Neural cell (in vitro differentiated cells): ENCODE results near the gene CPVL. TPM values are rescaled to one million over a fixed set of nuclear protein-coding genes. Genes with fewer than 3 reads are reported as not detected.

Experiments used
- H2AFZ ChIP-seq: fragments of 200-600, 300-800 bp; sonication (generic), shearing (Covaris generic); 2 replicates; pipeline ENCODE4 v1.6.0; 2014; ENCODE audit warnings: low read depth, mild to moderate bottlenecking, antibody characterized with exemption, low read length, moderate library complexity
- H3F3A ChIP-seq: fragments of 200-600 bp; shearing (Covaris generic); 2 replicates; pipeline ENCODE4 v1.6.1; 2016; ENCODE audit warnings: mild to moderate bottlenecking, moderate library complexity, mixed read lengths, antibody characterized with exemption, low read length; ENCODE audit not compliant: insufficient read depth, poor library complexity, severe bottlenecking
- H3K27ac ChIP-seq: fragments of 200-600, 300-800 bp; sonication (generic), shearing (Covaris generic); 2 replicates; pipeline ENCODE4 v1.5.1; 2014; ENCODE audit warnings: mild to moderate bottlenecking, low read length, moderate library complexity
- H3K27me3 ChIP-seq: fragments of 300-800, 200-600 bp; sonication (generic), shearing (Covaris generic); 2 replicates; pipeline ENCODE4 v1.6.0; 2014; ENCODE audit warnings: mild to moderate bottlenecking, low read depth, low read length, moderate library complexity; ENCODE audit not compliant: insufficient read depth
- H3K36me3 ChIP-seq: fragments of 300-800, 200-600 bp; sonication (generic), shearing (Covaris generic); 2 replicates; pipeline ENCODE4 v1.5.1; 2014; ENCODE audit warnings: mild to moderate bottlenecking, antibody characterized with exemption, low read length, moderate library complexity; ENCODE audit not compliant: insufficient read depth
- H3K4me2 ChIP-seq: fragments of 300-800, 200-600 bp; sonication (generic), shearing (Covaris generic); 2 replicates; pipeline ENCODE4 v1.6.0; 2014; ENCODE audit warnings: mild to moderate bottlenecking, low read length
- H3K4me3 ChIP-seq: fragments of 300-800, 200-600 bp; sonication (generic), shearing (Covaris generic); 2 replicates; pipeline ENCODE4 v1.5.1; 2014; ENCODE audit warnings: mild to moderate bottlenecking, low read length, moderate library complexity
- H3K79me2 ChIP-seq: fragments of 200-600 bp; shearing (Covaris generic); replicated peaks from 2 replicates; pipeline ENCODE4 v1.6.0; 2014; ENCODE audit warnings: mild to moderate bottlenecking, low read length, moderate library complexity; ENCODE audit not compliant: insufficient read depth
- H3K9ac ChIP-seq: fragments of 300-800, 200-600 bp; sonication (generic), shearing (Covaris generic); 2 replicates; pipeline ENCODE4 v1.6.1; 2016; ENCODE audit warnings: mild to moderate bottlenecking, low read length, mixed read lengths
- H3K9me2 ChIP-seq: fragments of 200-600 bp; shearing (Covaris generic); 2 replicates; pipeline ENCODE4 v1.6.1; 2016; ENCODE audit warnings: mild to moderate bottlenecking, low read length, mixed read lengths; ENCODE audit not compliant: insufficient read depth
- H3K9me3 ChIP-seq: fragments of 200-600, 300-800 bp; sonication (generic), shearing (Covaris generic); 2 replicates; pipeline ENCODE4 v1.6.1; 2016; ENCODE audit warnings: mild to moderate bottlenecking, mixed run types, low read length, moderate library complexity, mixed read lengths
- H4K20me1 ChIP-seq: fragments of 200-600 bp; shearing (Covaris generic); 2 replicates; pipeline ENCODE4 v1.6.1; 2016; ENCODE audit warnings: mild to moderate bottlenecking, mixed run types; ENCODE audit not compliant: insufficient read depth
- CTCF ChIP-seq: fragments of 450-650 bp; IDR thresholded peaks from 2 replicates; pipeline ENCODE4 v1.5.1; 2014; ENCODE audit warnings: antibody characterized with exemption, mild to moderate bottlenecking, moderate library complexity; ENCODE audit not compliant: poor library complexity, severe bottlenecking
- EP300 ChIP-seq: fragments of 450-650 bp; conservative IDR thresholded peaks from 2 replicates; pipeline ENCODE4 v1.6.1; 2014; ENCODE audit warnings: antibody characterized with exemption, mild to moderate bottlenecking, moderate library complexity; ENCODE audit not compliant: poor library complexity, severe bottlenecking
- EZH2 ChIP-seq: fragments of 200-600, 300-800 bp; shearing (Covaris generic), sonication (generic); IDR thresholded peaks from 2 replicates; pipeline ENCODE4 v1.6.1; 2014; ENCODE audit warnings: antibody characterized with exemption, low read length, borderline replicate concordance, mild to moderate bottlenecking; ENCODE audit not compliant: insufficient read depth, poor library complexity, severe bottlenecking
- MXI1 ChIP-seq: fragments of 450-650 bp; conservative IDR thresholded peaks from 2 replicates; pipeline ENCODE4 v1.6.1; 2014; ENCODE audit warnings: antibody characterized with exemption, mild to moderate bottlenecking; ENCODE audit not compliant: poor library complexity, severe bottlenecking
- POLR2AphosphoS5 ChIP-seq: IDR thresholded peaks from 2 replicates; pipeline ENCODE4 v1.6.1; 2012
- RAD21 ChIP-seq: fragments of 450-650 bp; conservative IDR thresholded peaks from 2 replicates; pipeline ENCODE4 v1.6.1; 2014; ENCODE audit warnings: antibody characterized with exemption, mild to moderate bottlenecking, moderate library complexity
- REST ChIP-seq: IDR thresholded peaks from 2 replicates; pipeline ENCODE4 v1.6.1; 2012; ENCODE audit warnings: borderline replicate concordance
- SMC3 ChIP-seq: fragments of 450-650 bp; conservative IDR thresholded peaks from 2 replicates; pipeline ENCODE4 v1.6.1; 2014; ENCODE audit warnings: antibody characterized with exemption, mild to moderate bottlenecking, moderate library complexity; ENCODE audit not compliant: poor library complexity
- TAF1 ChIP-seq: IDR thresholded peaks from 2 replicates; pipeline ENCODE4 v1.6.1; 2012; ENCODE audit warnings: low read depth
- polyA plus RNA-seq: library from polyadenylated mRNA; depleted of rRNA; stranded (reverse); fragments of >200 nt; gene quantifications from 2 replicates; pipeline ENCODE4 v1.2.3, GENCODE V29; 2014

CPVL gene
- polyA plus RNA-seq, 1 donor from 2014 or later = 13.0 TPM

GRCh38 chr7:29090836-29091601, 55.3 kb downstream of the CPVL start (continued):
- no peak for TF ChIP-seq CTCF

DNA sequence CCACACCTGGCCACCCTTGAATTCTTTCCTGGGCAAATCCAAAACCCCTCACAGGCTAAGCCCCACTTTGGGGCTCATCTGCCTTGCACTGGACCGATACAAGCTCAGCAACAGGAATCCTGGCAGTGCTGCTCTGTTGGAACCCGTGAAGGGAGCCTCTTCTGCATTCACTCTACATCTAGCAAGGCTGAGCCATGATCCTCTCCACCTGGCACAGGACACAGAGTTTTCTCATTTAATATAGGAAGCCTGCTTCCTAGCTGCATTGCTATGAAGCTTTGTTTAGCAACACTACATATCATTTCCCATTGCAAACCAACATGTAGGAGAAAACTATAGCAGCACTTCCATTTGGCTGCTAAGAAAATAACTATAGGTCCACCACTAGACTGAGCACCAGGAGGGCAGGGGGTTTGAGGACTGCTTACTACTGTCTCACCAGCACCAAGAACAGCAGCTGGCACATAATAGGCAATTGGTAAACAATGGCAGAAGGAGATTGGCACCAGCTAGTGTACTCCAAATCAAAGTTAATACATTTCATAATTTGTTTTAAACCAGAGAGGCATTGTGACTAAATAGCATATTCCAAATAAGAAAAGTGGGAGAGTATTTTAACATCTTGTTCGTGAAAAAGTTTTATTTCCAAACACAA, 56.1 kb downstream of the CPVL start:
- no peak overlapping the region for H3K9ac ChIP-seq
- no peaks in the 10 kb centered on the region for H3K27me3 ChIP-seq
- no peak for TF ChIP-seq SMC3
- no peak overlapping the region for H3K4me3 ChIP-seq
- no peaks in the 10 kb centered on the region for H3K79me2 ChIP-seq
- H3K9me3 ChIP-seq = no peaks in the 10 kb centered on the region
- H4K20me1 ChIP-seq = no peaks in the 10 kb centered on the region
- H2AFZ ChIP-seq = no peak overlapping the region
- no peaks in the 10 kb centered on the region for H3K9me2 ChIP-seq
- no peaks in the 10 kb centered on the region for H3F3A ChIP-seq
- no peak overlapping the region for H3K27ac ChIP-seq
- no peak overlapping the region for H3K4me2 ChIP-seq
- H3K36me3 ChIP-seq = no peaks in the 10 kb centered on the region

DNA sequence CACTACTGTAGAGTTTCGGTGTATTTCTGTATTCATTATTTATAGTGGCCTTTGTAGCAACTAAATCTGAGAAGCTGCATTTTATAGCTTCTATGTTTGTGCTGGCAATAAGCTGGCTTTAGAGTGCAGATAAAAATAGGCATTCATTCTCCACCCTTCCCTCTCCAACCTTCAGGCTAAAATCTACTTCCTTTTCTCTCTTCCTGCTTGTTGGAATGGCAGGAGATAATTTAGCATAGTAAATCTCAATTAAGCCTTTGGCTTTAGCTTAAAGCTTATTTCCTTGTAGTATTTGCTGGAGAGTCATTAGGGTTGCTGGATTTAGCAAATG, 58.5 kb downstream of the CPVL start:
- Histone ChIP-seq H3K36me3 (no peaks in the 10 kb centered on the region), H2AFZ (no peak overlapping the region), H3F3A (no peaks in the 10 kb centered on the region), H3K4me3 (no peak overlapping the region), H3K79me2 (no peaks in the 10 kb centered on the region), H3K4me2 (no peak overlapping the region), H3K27ac (no peak overlapping the region), H3K9ac (no peak overlapping the region), H3K9me2 (no peaks in the 10 kb centered on the region), H3K9me3 (no peaks in the 10 kb centered on the region), H3K27me3 (no peaks in the 10 kb centered on the region), H4K20me1 (no peaks in the 10 kb centered on the region)
- TF ChIP-seq CTCF (no peak), EZH2 (no peak), TAF1 (no peak), POLR2AphosphoS5 (no peak), MXI1 (no peak), RAD21 (no peak), EP300 (no peak), SMC3 (no peak), REST (no peak)
